ENCODE results near the gene HRC. TPM values are rescaled to one million over a fixed set of nuclear protein-coding genes. Genes with fewer than 3 reads are reported as not detected.

The HRC gene
- total and polyA plus RNA-seq, 2 of the 8 experiments (the other 6 are each of a cell fraction or from before 2014, with no cell fraction given), result 2.3 to 2.6 TPM

- peak within 1 kb of the TSS; percentile 87 for H3K18ac ChIP-seq (ENCODE audit: extremely low read depth, low read length)
- H4K8ac ChIP-seq (ENCODE audit: extremely low read depth, insufficient read depth, low read length), result peak within 1 kb of the TSS; percentile 93
- no peaks in the 10 kb centered on the region for H3K36me3 ChIP-seq (ENCODE audit: control insufficient read depth in 2 of 4, insufficient read depth in 4 of 4, low read length in 3 of 4)
- no peak within 1 kb of the TSS for H3K4ac ChIP-seq (replicated peaks; ENCODE audit: insufficient read length, low read depth, low read length)
- H4K91ac ChIP-seq (replicated peaks; ENCODE audit: insufficient read length, low read length), result no peak within 1 kb of the TSS
- peaks cover 11% of the 10 kb centered on the region; the same call in 1 of the 2 replicates for H3K23me2 ChIP-seq (ENCODE audit: low read depth, low read length)
- H4K5ac ChIP-seq (ENCODE audit: insufficient read length, low read depth, low read length), result peak within 1 kb of the TSS; percentile 90
- peak within 1 kb of the TSS; percentile 59 to 75 (median 70) for H3K4me3 ChIP-seq (ENCODE audit: extremely low read depth in 1 of 4, insufficient read depth in 2 of 4, low read depth in 3 of 4, low read length in 4 of 4)
- H3K9ac ChIP-seq (replicated peaks in 1 of 4; ENCODE audit: extremely low read depth in 1 of 4, low read depth in 3 of 4, low read length in 3 of 4), result peak within 1 kb of the TSS; percentile 66 to 89 (median 74)
- H3K27me3 ChIP-seq (replicated peaks in 1 of 4; ENCODE audit: control insufficient read depth in 3 of 4, extremely low read depth in 1 of 4, insufficient read depth in 3 of 4, low read length in 3 of 4), result peaks cover 0 to 14% (median 9%) of the 10 kb centered on the region in 4 experiments; a peak in 4 of 7 replicates
- no peak for FAIRE-seq
- no peak within 1 kb of the TSS for H3K14ac ChIP-seq (ENCODE audit: insufficient read length)
- peak; percentile 54 to 95 for DNase-seq (ENCODE audit: low read depth in 1 of 2, low spot score in 2 of 2)
- no peak within 1 kb of the TSS; the same call in 1 of the 2 replicates for H3K27ac ChIP-seq (ENCODE audit: low read depth, low read length)
- peak within 1 kb of the TSS; percentile 90; the same call in 1 of the 2 replicates for H2BK12ac ChIP-seq (ENCODE audit: low read depth, low read length)
- no peak within 1 kb of the TSS for H2BK120ac ChIP-seq (replicated peaks; ENCODE audit: low read depth, low read length)
- no peaks in the 10 kb centered on the region for H3K79me2 ChIP-seq (ENCODE audit: control insufficient read depth in 1 of 2, insufficient read depth in 2 of 2, low read length in 2 of 2)
- H3K23ac ChIP-seq (ENCODE audit: insufficient read length), result no peak within 1 kb of the TSS
- 0 out of 2 replicates have a peak within 1 kb of the TSS, but pooled peaks have one; percentile 18 for H2BK20ac ChIP-seq (ENCODE audit: low read length)
- ChIA-PET CTCF (ENCODE audit: partially characterized antibody) (interaction anchor here (1.2 to 2.0 kb wide), 3 partner anchors 12 to 53 kb away, joined by 3 to 8 read pairs (median 4); no protein-coding TSS in a partner anchor), POLR2A (ENCODE audit: partially characterized antibody) (interaction anchor here (0.5 to 3.9 kb wide), 2 partner anchors 9 to 46 kb away, joined by 3 to 30 read pairs; no protein-coding TSS in a partner anchor)
- H2BK15ac ChIP-seq (ENCODE audit: low read length), result 0 out of 2 replicates have a peak within 1 kb of the TSS, but pooled peaks have one; percentile 8
- no peaks in the 10 kb centered on the region for H4K20me1 ChIP-seq (replicated peaks in 1 of 2; ENCODE audit: control insufficient read depth in 1 of 2, insufficient read depth in 2 of 2, low read length in 2 of 2)
- peak within 1 kb of the TSS; percentile 58; the same call in 1 of the 2 replicates for H2AFZ ChIP-seq (ENCODE audit: low read length)
- no peaks in the 10 kb centered on the region for H3K79me1 ChIP-seq (ENCODE audit: low read depth, low read length)
- H2BK5ac ChIP-seq (ENCODE audit: low read depth, low read length), result peak within 1 kb of the TSS; percentile 71; the same call in 1 of the 2 replicates
- WGBS, 2 experiments (ENCODE audit: extremely low coverage in 1 of 2, insufficient coverage in 1 of 2, insufficient read length in 1 of 2, insufficient replicate concordance in 2 of 2, low coverage in 1 of 2, low lambda C conversion rate in 2 of 2, missing lambda C conversion rate in 1 of 2), result 5% methylated on average over 9 of the region's 41 CpGs; no CpG with 5 or more reads in 1 of the 2 experiments
- peaks cover 0 to 14% (median 12%) of the 10 kb centered on the region in 4 experiments; a peak in 6 of 7 replicates for H3K4me1 ChIP-seq (replicated peaks in 1 of 4; ENCODE audit: control insufficient read depth in 3 of 4, insufficient read depth in 4 of 4, low read length in 3 of 4)
- peak within 1 kb of the TSS; percentile 83 to 92 for H3K4me2 ChIP-seq (ENCODE audit: insufficient read depth in 1 of 2, low read depth in 2 of 2, low read length in 2 of 2)
- H3K9me3 ChIP-seq (ENCODE audit: insufficient read depth in 2 of 2, low read depth in 1 of 2, low read length in 1 of 2), result no peaks in the 10 kb centered on the region
- H2AK5ac ChIP-seq (ENCODE audit: low read depth, low read length), result no peak within 1 kb of the TSS
- peak within 1 kb of the TSS; percentile 61 for H3K56ac ChIP-seq (replicated peaks; ENCODE audit: insufficient read length, low read depth, low read length)
- 0 out of 2 replicates have a peak, but pooled peaks have one; percentile 17 for TF ChIP-seq SP1 (IDR thresholded peaks at IDR 0.05; ENCODE audit: low read depth, low read length)
- TF ChIP-seq YY1 (IDR thresholded peaks at IDR 0.05; ENCODE audit: low read depth, low read length), result peak; percentile 46; the same call in 1 of the 2 replicates
- TF ChIP-seq TAF1 (IDR thresholded peaks at IDR 0.05; ENCODE audit: low read depth, low read length), result peak; percentile 85
- TF ChIP-seq POLR2A (IDR thresholded peaks at IDR 0.05; ENCODE audit: control extremely low read depth in 1 of 2, low read depth in 2 of 2, low read length in 2 of 2), result peak in 1 of 2 experiments; percentile 73; a peak in 2 of 3 replicates
- no peak for TF ChIP-seq MAFK (IDR thresholded peaks at IDR 0.05; ENCODE audit: low read depth, low read length)
- no peak for TF ChIP-seq SIN3A (conservative IDR thresholded peaks at IDR 0.05 in 1 of 2, IDR thresholded peaks at IDR 0.05 in 1 of 2; ENCODE audit: low read depth in 1 of 2, low read length in 2 of 2)
- TF ChIP-seq RBBP5 (IDR thresholded peaks at IDR 0.05; ENCODE audit: borderline replicate concordance, low read depth, low read length), result peak; percentile 42; the same call in 1 of the 2 replicates
- TF ChIP-seq E2F6 (IDR thresholded peaks at IDR 0.05), result peak; percentile 60
- TF ChIP-seq PHF8 (conservative IDR thresholded peaks at IDR 0.05; ENCODE audit: low read depth, low read length), result peak; percentile 56; the same call in 1 of the 2 replicates
These were observed 2.4 kb upstream of the HRC start, which contains the start of gene TRPM4 for GRCh38 chr19:49157445-49158224. TSS of gene TRPM4 (plus strand) at chr19:49157792. CDS start at chr19:49157867, 75 bp downstream.

All from H1 (cell line).